Progenitor cell of endocrine pancreas (in vitro differentiated cells): Measurements from ENCODE around the gene SPATA13. TPM values are rescaled to one million over a fixed set of nuclear protein-coding genes. Genes with fewer than 3 reads are reported as not detected.

ENCODE experiments used
- DNase-seq: peaks from one replicate; pipeline ENCODE4 v3.0.0; 2021; ENCODE audit warnings: low spot score; ENCODE audit not compliant: unreplicated experiment
- H3K27ac Mint-ChIP-seq: 2 replicates; pipeline ENCODE4 v1.8.0; 2021; ENCODE audit warnings: mild to moderate bottlenecking, moderate library complexity, mixed read lengths
- H3K27me3 Mint-ChIP-seq: 2 replicates; pipeline ENCODE4 v1.8.0; 2021; ENCODE audit warnings: mixed read lengths
- H3K36me3 Mint-ChIP-seq: 2 replicates; pipeline ENCODE4 v1.8.0; 2022; ENCODE audit warnings: mixed read lengths; ENCODE audit not compliant: insufficient read depth
- H3K4me1 Mint-ChIP-seq: 2 replicates; pipeline ENCODE4 v1.8.0; 2021; ENCODE audit warnings: low read depth, mixed read lengths
- H3K4me3 Mint-ChIP-seq: 2 replicates; pipeline ENCODE4 v1.8.0; 2021; ENCODE audit warnings: low read depth, mild to moderate bottlenecking, moderate library complexity, mixed read lengths
- H3K9me3 Mint-ChIP-seq: 2 replicates; pipeline ENCODE4 v1.8.0; 2021; ENCODE audit warnings: low read depth, mixed read lengths
- total RNA-seq: library from RNA; stranded (reverse); gene quantifications from 2 replicates; pipeline ENCODE4 v1.2.1, GENCODE V29; 2021
- TF ChIP-seq, protein P1 (sequence below): fragments of 200-600 bp; sonication (generic); IDR thresholded peaks from one replicate; pipeline ENCODE4 v1.5.0; 2021; ENCODE audit warnings: antibody characterized with exemption, mild to moderate bottlenecking; ENCODE audit not compliant: unreplicated experiment

The SPATA13 gene
- total RNA-seq, 1 donor from 2014 or later = 32.5 TPM

- DNase-seq = no peak
- Mint-ChIP-seq H3K27me3 (no peaks in the 10 kb centered on the region), H3K9me3 (peaks cover 13% of the 10 kb centered on the region), H3K27ac (peak overlapping the region; percentile 88), H3K4me3 (no peak overlapping the region), H3K36me3 (peaks cover 4% of the 10 kb centered on the region), H3K4me1 (peaks cover 32% of the 10 kb centered on the region)
- TF ChIP-seq, protein P1, sequence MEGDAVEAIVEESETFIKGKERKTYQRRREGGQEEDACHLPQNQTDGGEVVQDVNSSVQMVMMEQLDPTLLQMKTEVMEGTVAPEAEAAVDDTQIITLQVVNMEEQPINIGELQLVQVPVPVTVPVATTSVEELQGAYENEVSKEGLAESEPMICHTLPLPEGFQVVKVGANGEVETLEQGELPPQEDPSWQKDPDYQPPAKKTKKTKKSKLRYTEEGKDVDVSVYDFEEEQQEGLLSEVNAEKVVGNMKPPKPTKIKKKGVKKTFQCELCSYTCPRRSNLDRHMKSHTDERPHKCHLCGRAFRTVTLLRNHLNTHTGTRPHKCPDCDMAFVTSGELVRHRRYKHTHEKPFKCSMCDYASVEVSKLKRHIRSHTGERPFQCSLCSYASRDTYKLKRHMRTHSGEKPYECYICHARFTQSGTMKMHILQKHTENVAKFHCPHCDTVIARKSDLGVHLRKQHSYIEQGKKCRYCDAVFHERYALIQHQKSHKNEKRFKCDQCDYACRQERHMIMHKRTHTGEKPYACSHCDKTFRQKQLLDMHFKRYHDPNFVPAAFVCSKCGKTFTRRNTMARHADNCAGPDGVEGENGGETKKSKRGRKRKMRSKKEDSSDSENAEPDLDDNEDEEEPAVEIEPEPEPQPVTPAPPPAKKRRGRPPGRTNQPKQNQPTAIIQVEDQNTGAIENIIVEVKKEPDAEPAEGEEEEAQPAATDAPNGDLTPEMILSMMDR = no peak
Observed at GRCh38 chr13:24212674-24213073, 52.2 kb downstream of the SPATA13 start.

- Mint-ChIP-seq H3K36me3 (peaks cover 4% of the 10 kb centered on the region), H3K27ac (no peak overlapping the region), H3K9me3 (peaks cover 13% of the 10 kb centered on the region), H3K27me3 (no peaks in the 10 kb centered on the region), H3K4me1 (peaks cover 28% of the 10 kb centered on the region), H3K4me3 (no peak overlapping the region)
- TF ChIP-seq, protein P1 = no peak
- DNase-seq = no peak
Observed at GRCh38 chr13:24213932-24214331, 53.4 kb downstream of the SPATA13 start.

- Mint-ChIP-seq H3K4me3 (no peak overlapping the region), H3K4me1 (peaks cover 28% of the 10 kb centered on the region), H3K36me3 (peaks cover 2% of the 10 kb centered on the region), H3K27me3 (no peaks in the 10 kb centered on the region), H3K27ac (peak overlapping the region; percentile 14), H3K9me3 (peaks cover 10% of the 10 kb centered on the region)
- TF ChIP-seq, protein P1 = no peak
- no peak for DNase-seq
Observed at GRCh38 chr13:24214528-24214927, 54.0 kb downstream of the SPATA13 start.

GRCh38 chr13:24215126-24215525, 54.6 kb downstream of the SPATA13 start:
- peaks cover 4% of the 10 kb centered on the region for H3K9me3 Mint-ChIP-seq
- no peaks in the 10 kb centered on the region for H3K27me3 Mint-ChIP-seq
- TF ChIP-seq, protein P1 = no peak
- no peak overlapping the region for H3K4me3 Mint-ChIP-seq
- H3K4me1 Mint-ChIP-seq = peaks cover 26% of the 10 kb centered on the region
- no peak for DNase-seq
- peak overlapping the region; percentile 53 for H3K27ac Mint-ChIP-seq
- no peaks in the 10 kb centered on the region for H3K36me3 Mint-ChIP-seq

DNA sequence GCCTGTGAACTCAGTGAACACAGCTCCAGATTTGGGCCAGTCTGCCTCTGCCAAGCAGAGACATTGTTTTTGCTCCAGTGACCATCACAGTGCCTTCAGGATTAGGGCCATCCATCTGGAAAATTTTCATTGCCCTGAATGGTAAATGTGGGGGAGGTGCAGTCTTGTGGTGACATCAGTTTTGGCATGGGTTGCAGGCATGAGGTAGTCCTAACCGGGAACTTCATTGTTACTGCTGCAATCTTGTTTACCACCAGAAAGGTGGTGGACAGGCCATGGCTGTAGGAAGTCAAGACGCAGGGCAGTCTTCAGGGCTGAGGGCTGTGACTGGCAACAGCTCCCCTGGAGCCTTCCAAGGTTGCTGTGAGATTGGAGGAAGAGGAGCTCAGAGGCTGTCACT, 55.2 kb downstream of the SPATA13 start:
- H3K4me3 Mint-ChIP-seq = no peak overlapping the region

More for the DNA sequence above, 55.2 kb downstream of the SPATA13 start:
- TF ChIP-seq, protein P1 = no peak
- no peak for DNase-seq
- no peaks in the 10 kb centered on the region for H3K36me3 Mint-ChIP-seq
- H3K27ac Mint-ChIP-seq = no peak overlapping the region
- no peaks in the 10 kb centered on the region for H3K27me3 Mint-ChIP-seq
- H3K9me3 Mint-ChIP-seq = no peaks in the 10 kb centered on the region
- H3K4me1 Mint-ChIP-seq = peaks cover 29% of the 10 kb centered on the region
